Neural cell (in vitro differentiated cells): ENCODE measurements around the gene CTDSPL. TPM values are rescaled to one million over a fixed set of nuclear protein-coding genes. Genes with fewer than 3 reads are reported as not detected.

ENCODE experiments used
- H2AFZ ChIP-seq: fragments of 200-600, 300-800 bp; sonication (generic), shearing (Covaris generic); 2 replicates; pipeline ENCODE4 v1.6.0; 2014; ENCODE audit warnings: low read depth, mild to moderate bottlenecking, antibody characterized with exemption, low read length, moderate library complexity
- H3F3A ChIP-seq: fragments of 200-600 bp; shearing (Covaris generic); 2 replicates; pipeline ENCODE4 v1.6.1; 2016; ENCODE audit warnings: mild to moderate bottlenecking, moderate library complexity, mixed read lengths, antibody characterized with exemption, low read length; ENCODE audit not compliant: insufficient read depth, poor library complexity, severe bottlenecking
- H3K27ac ChIP-seq: fragments of 200-600, 300-800 bp; sonication (generic), shearing (Covaris generic); 2 replicates; pipeline ENCODE4 v1.5.1; 2014; ENCODE audit warnings: mild to moderate bottlenecking, low read length, moderate library complexity
- H3K27me3 ChIP-seq: fragments of 300-800, 200-600 bp; sonication (generic), shearing (Covaris generic); 2 replicates; pipeline ENCODE4 v1.6.0; 2014; ENCODE audit warnings: mild to moderate bottlenecking, low read depth, low read length, moderate library complexity; ENCODE audit not compliant: insufficient read depth
- H3K36me3 ChIP-seq: fragments of 300-800, 200-600 bp; sonication (generic), shearing (Covaris generic); 2 replicates; pipeline ENCODE4 v1.5.1; 2014; ENCODE audit warnings: mild to moderate bottlenecking, antibody characterized with exemption, low read length, moderate library complexity; ENCODE audit not compliant: insufficient read depth
- H3K4me2 ChIP-seq: fragments of 300-800, 200-600 bp; sonication (generic), shearing (Covaris generic); 2 replicates; pipeline ENCODE4 v1.6.0; 2014; ENCODE audit warnings: mild to moderate bottlenecking, low read length
- H3K4me3 ChIP-seq: fragments of 300-800, 200-600 bp; sonication (generic), shearing (Covaris generic); 2 replicates; pipeline ENCODE4 v1.5.1; 2014; ENCODE audit warnings: mild to moderate bottlenecking, low read length, moderate library complexity
- H3K79me2 ChIP-seq: fragments of 200-600 bp; shearing (Covaris generic); replicated peaks from 2 replicates; pipeline ENCODE4 v1.6.0; 2014; ENCODE audit warnings: mild to moderate bottlenecking, low read length, moderate library complexity; ENCODE audit not compliant: insufficient read depth
- H3K9ac ChIP-seq: fragments of 300-800, 200-600 bp; sonication (generic), shearing (Covaris generic); 2 replicates; pipeline ENCODE4 v1.6.1; 2016; ENCODE audit warnings: mild to moderate bottlenecking, low read length, mixed read lengths
- H3K9me2 ChIP-seq: fragments of 200-600 bp; shearing (Covaris generic); 2 replicates; pipeline ENCODE4 v1.6.1; 2016; ENCODE audit warnings: mild to moderate bottlenecking, low read length, mixed read lengths; ENCODE audit not compliant: insufficient read depth
- H3K9me3 ChIP-seq: fragments of 200-600, 300-800 bp; sonication (generic), shearing (Covaris generic); 2 replicates; pipeline ENCODE4 v1.6.1; 2016; ENCODE audit warnings: mild to moderate bottlenecking, mixed run types, low read length, moderate library complexity, mixed read lengths
- H4K20me1 ChIP-seq: fragments of 200-600 bp; shearing (Covaris generic); 2 replicates; pipeline ENCODE4 v1.6.1; 2016; ENCODE audit warnings: mild to moderate bottlenecking, mixed run types; ENCODE audit not compliant: insufficient read depth
- EP300 ChIP-seq: fragments of 450-650 bp; conservative IDR thresholded peaks from 2 replicates; pipeline ENCODE4 v1.6.1; 2014; ENCODE audit warnings: antibody characterized with exemption, mild to moderate bottlenecking, moderate library complexity; ENCODE audit not compliant: poor library complexity, severe bottlenecking
- EZH2 ChIP-seq: fragments of 200-600, 300-800 bp; shearing (Covaris generic), sonication (generic); IDR thresholded peaks from 2 replicates; pipeline ENCODE4 v1.6.1; 2014; ENCODE audit warnings: antibody characterized with exemption, low read length, borderline replicate concordance, mild to moderate bottlenecking; ENCODE audit not compliant: insufficient read depth, poor library complexity, severe bottlenecking
- MXI1 ChIP-seq: fragments of 450-650 bp; conservative IDR thresholded peaks from 2 replicates; pipeline ENCODE4 v1.6.1; 2014; ENCODE audit warnings: antibody characterized with exemption, mild to moderate bottlenecking; ENCODE audit not compliant: poor library complexity, severe bottlenecking
- POLR2AphosphoS5 ChIP-seq: IDR thresholded peaks from 2 replicates; pipeline ENCODE4 v1.6.1; 2012
- RAD21 ChIP-seq: fragments of 450-650 bp; conservative IDR thresholded peaks from 2 replicates; pipeline ENCODE4 v1.6.1; 2014; ENCODE audit warnings: antibody characterized with exemption, mild to moderate bottlenecking, moderate library complexity
- SMC3 ChIP-seq: fragments of 450-650 bp; conservative IDR thresholded peaks from 2 replicates; pipeline ENCODE4 v1.6.1; 2014; ENCODE audit warnings: antibody characterized with exemption, mild to moderate bottlenecking, moderate library complexity; ENCODE audit not compliant: poor library complexity
- TAF1 ChIP-seq: IDR thresholded peaks from 2 replicates; pipeline ENCODE4 v1.6.1; 2012; ENCODE audit warnings: low read depth
- polyA plus RNA-seq: library from polyadenylated mRNA; depleted of rRNA; stranded (reverse); fragments of >200 nt; gene quantifications from 2 replicates; pipeline ENCODE4 v1.2.3, GENCODE V29; 2014
- TF ChIP-seq, protein P1 (sequence below): IDR thresholded peaks from 2 replicates; pipeline ENCODE4 v1.6.1; 2012; ENCODE audit warnings: borderline replicate concordance
- TF ChIP-seq, protein P2 (sequence below): fragments of 450-650 bp; IDR thresholded peaks from 2 replicates; pipeline ENCODE4 v1.5.1; 2014; ENCODE audit warnings: antibody characterized with exemption, mild to moderate bottlenecking, moderate library complexity; ENCODE audit not compliant: poor library complexity, severe bottlenecking

The CTDSPL gene
- polyA plus RNA-seq, 1 donor from 2014 or later, result 17.0 TPM

GRCh38 chr3:37906734-37907282 is 45.1 kb downstream of the CTDSPL start:
- no peaks in the 10 kb centered on the region for H4K20me1 ChIP-seq
- H3K27ac ChIP-seq, result no peak overlapping the region
- H3K9ac ChIP-seq, result no peak overlapping the region
- TF ChIP-seq SMC3, result no peak
- no peak for TF ChIP-seq POLR2AphosphoS5
- TF ChIP-seq RAD21, result no peak
- TF ChIP-seq EP300, result no peak
- TF ChIP-seq, protein P1, sequence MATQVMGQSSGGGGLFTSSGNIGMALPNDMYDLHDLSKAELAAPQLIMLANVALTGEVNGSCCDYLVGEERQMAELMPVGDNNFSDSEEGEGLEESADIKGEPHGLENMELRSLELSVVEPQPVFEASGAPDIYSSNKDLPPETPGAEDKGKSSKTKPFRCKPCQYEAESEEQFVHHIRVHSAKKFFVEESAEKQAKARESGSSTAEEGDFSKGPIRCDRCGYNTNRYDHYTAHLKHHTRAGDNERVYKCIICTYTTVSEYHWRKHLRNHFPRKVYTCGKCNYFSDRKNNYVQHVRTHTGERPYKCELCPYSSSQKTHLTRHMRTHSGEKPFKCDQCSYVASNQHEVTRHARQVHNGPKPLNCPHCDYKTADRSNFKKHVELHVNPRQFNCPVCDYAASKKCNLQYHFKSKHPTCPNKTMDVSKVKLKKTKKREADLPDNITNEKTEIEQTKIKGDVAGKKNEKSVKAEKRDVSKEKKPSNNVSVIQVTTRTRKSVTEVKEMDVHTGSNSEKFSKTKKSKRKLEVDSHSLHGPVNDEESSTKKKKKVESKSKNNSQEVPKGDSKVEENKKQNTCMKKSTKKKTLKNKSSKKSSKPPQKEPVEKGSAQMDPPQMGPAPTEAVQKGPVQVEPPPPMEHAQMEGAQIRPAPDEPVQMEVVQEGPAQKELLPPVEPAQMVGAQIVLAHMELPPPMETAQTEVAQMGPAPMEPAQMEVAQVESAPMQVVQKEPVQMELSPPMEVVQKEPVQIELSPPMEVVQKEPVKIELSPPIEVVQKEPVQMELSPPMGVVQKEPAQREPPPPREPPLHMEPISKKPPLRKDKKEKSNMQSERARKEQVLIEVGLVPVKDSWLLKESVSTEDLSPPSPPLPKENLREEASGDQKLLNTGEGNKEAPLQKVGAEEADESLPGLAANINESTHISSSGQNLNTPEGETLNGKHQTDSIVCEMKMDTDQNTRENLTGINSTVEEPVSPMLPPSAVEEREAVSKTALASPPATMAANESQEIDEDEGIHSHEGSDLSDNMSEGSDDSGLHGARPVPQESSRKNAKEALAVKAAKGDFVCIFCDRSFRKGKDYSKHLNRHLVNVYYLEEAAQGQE, result no peak
- TF ChIP-seq TAF1, result no peak
- TF ChIP-seq, protein P2, sequence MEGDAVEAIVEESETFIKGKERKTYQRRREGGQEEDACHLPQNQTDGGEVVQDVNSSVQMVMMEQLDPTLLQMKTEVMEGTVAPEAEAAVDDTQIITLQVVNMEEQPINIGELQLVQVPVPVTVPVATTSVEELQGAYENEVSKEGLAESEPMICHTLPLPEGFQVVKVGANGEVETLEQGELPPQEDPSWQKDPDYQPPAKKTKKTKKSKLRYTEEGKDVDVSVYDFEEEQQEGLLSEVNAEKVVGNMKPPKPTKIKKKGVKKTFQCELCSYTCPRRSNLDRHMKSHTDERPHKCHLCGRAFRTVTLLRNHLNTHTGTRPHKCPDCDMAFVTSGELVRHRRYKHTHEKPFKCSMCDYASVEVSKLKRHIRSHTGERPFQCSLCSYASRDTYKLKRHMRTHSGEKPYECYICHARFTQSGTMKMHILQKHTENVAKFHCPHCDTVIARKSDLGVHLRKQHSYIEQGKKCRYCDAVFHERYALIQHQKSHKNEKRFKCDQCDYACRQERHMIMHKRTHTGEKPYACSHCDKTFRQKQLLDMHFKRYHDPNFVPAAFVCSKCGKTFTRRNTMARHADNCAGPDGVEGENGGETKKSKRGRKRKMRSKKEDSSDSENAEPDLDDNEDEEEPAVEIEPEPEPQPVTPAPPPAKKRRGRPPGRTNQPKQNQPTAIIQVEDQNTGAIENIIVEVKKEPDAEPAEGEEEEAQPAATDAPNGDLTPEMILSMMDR, result no peak
- TF ChIP-seq MXI1, result no peak
- TF ChIP-seq EZH2, result no peak
- H3K9me2 ChIP-seq, result no peaks in the 10 kb centered on the region
- no peaks in the 10 kb centered on the region for H3K9me3 ChIP-seq
- no peak overlapping the region for H2AFZ ChIP-seq
- no peaks in the 10 kb centered on the region for H3K79me2 ChIP-seq
- no peak overlapping the region for H3K4me2 ChIP-seq
- no peaks in the 10 kb centered on the region for H3K27me3 ChIP-seq
- H3K4me3 ChIP-seq, result no peak overlapping the region
- no peaks in the 10 kb centered on the region for H3F3A ChIP-seq
- no peaks in the 10 kb centered on the region for H3K36me3 ChIP-seq

DNA sequence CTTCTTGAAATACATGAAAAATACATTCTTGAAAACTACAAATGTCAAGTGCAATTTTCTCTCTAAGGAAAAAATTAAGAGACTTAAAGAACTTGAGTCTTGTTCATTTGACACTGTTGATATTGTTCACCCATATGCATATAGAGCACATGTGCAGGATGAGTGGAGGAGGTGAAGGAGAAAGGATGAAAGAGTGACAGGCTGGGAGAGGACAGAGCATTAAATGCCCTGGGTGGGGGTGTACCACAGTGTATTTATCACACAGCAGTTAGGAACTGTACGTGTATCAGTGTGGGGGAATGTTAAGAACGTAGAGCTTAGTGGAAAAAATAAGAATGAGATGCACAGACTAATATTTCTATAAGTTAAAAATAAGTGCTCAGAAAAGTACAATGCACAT is 45.7 kb downstream of the CTDSPL start:
- no peaks in the 10 kb centered on the region for H4K20me1 ChIP-seq

More for the DNA sequence above, 45.7 kb downstream of the CTDSPL start:
- H3K36me3 ChIP-seq, result no peaks in the 10 kb centered on the region
- no peaks in the 10 kb centered on the region for H3K9me2 ChIP-seq
- no peaks in the 10 kb centered on the region for H3K79me2 ChIP-seq
- H3K9ac ChIP-seq, result no peak overlapping the region
- TF ChIP-seq MXI1, result no peak
- TF ChIP-seq SMC3, result no peak
- no peak for TF ChIP-seq EZH2
- TF ChIP-seq, protein P2, result no peak
- TF ChIP-seq, protein P1, result no peak
- TF ChIP-seq TAF1, result no peak
- TF ChIP-seq EP300, result no peak
- TF ChIP-seq RAD21, result no peak
- TF ChIP-seq POLR2AphosphoS5, result no peak
- no peak overlapping the region for H2AFZ ChIP-seq
- H3K4me2 ChIP-seq, result no peak overlapping the region
- H3K27me3 ChIP-seq, result no peaks in the 10 kb centered on the region
- no peaks in the 10 kb centered on the region for H3F3A ChIP-seq
- H3K4me3 ChIP-seq, result no peak overlapping the region
- no peaks in the 10 kb centered on the region for H3K9me3 ChIP-seq
- no peak overlapping the region for H3K27ac ChIP-seq
